Adrenal gland (tissue), 5 donors: Measurements from ENCODE around the gene GALNT5.

Source experiments
- CTCF ChIP-seq, 6 experiments: fragments of 450-650 bp in 4 of 6; fragments of 200-600 bp in 2 of 6; sonication (generic) in 1 of 6; IDR thresholded peaks; 1 replicate in 5 of 6; 2 replicates in 1 of 6; pipeline versions ENCODE4 v1.5.1 to v1.8.0; 2016 to 2021; ENCODE audit warnings: antibody characterized with exemption in 6 of 6, mild to moderate bottlenecking in 2 of 6, moderate library complexity in 1 of 6
- POLR2A ChIP-seq, 2 donors: fragments of 450-650 bp; IDR thresholded peaks; one replicate each; pipeline ENCODE4 v1.6.1; 2017; ENCODE audit warnings: antibody characterized with exemption in 2 of 2, mild to moderate bottlenecking in 2 of 2, moderate library complexity in 1 of 2
- donor health status: DM: no; HTN: no; CAD: no.

DNA sequence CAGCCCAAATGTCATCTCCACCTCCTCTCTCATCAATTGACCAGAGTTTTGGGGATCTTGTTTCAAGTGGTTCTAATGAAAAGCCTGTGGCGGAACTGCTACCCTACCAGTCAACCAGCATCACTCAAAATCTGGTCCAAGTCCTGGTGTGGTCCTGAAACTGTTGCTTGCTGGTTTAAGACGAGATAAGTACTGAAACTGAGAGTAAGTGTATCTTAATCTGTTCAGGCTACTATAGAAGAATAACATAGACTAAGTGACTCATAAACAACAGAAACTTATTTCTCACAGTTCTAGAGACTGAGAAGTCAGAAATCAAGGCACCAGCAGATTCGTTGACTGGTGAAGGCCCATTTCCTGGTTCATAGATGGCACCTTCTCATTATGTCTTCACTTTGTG is 879 bp upstream of the GALNT5 start:
- no peak for TF ChIP-seq POLR2A (IDR thresholded peaks at IDR 0.05)
- no peak for TF ChIP-seq CTCF (IDR thresholded peaks at IDR 0.05)
